ENCODE data around the gene PRKAG2.

The PRKAG2 gene

DNA sequence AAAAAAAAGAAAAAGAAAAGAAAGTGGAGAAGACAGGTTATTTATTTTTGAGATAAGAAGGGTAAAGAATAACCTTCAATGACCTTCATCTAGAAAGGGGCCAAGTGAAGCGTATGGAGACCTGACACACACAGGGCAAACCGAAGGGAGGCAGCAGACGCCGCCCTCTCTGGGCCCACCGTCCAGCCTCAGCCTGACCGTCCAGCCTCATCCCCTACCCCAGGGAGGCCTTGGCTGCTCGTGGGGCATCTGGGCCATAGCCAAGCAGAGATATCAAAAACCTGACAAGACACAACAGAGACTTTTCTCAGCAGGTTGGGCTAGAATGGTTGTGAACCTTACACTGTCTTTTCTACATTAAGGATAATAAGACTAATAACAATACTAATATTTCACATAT, 10.9 kb downstream of the PRKAG2 start:
- DNase-seq (ENCODE audit: low spot score), result no peak
- FAIRE-seq, result no peak

- DNase-seq (ENCODE audit: low spot score), result no peak
- no peak for FAIRE-seq
Observed at GRCh38 chr7:151865070-151865670, 11.7 kb downstream of the PRKAG2 start.

- DNase-seq (ENCODE audit: low spot score) (no peak), FAIRE-seq (no peak)
Observed at GRCh38 chr7:151864561-151864960, 12.4 kb downstream of the PRKAG2 start.

- DNase-seq (ENCODE audit: low spot score) (no peak), FAIRE-seq (no peak)
Observed at GRCh38 chr7:151864081-151864480, 12.8 kb downstream of the PRKAG2 start.

DNA sequence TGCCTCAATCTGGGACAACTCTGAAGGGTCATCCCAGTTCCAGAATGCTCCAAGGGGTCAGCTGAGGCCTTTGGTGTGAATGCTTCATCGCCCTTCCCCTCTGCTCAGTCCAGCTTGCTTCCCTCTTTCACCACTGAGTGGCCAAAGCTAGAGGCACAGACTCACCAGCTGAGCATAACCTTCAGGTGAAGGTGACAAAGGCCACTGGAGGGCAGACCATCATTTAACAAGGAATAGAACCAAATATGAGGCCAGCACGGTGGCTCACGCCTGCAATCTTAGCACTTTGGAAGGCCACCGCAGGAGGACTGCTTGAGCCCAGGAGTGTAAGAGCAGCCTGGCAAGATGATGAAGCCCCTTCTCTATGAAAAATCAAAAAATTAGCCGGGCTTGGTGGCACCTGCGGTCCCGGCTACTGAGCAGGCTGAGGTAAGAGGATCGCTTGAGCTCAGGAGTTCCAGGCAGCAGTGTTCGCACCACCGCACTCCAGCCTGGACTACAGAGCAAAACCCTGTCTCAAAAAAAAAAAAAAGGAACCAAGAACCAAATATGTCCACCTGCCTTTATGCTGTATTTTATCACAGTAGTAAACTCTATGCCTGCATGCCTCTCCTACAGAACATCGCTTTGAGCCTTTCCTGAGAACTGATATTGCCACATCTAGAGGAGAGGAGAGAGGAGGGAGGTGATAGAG, 13.4 kb downstream of the PRKAG2 start:
- DNase-seq (ENCODE audit: low spot score) (no peak), FAIRE-seq (no peak)

- DNase-seq (ENCODE audit: low spot score), result no peak
- FAIRE-seq, result no peak
Observed at GRCh38 chr7:151862606-151863381, 14.1 kb downstream of the PRKAG2 start.

DNA sequence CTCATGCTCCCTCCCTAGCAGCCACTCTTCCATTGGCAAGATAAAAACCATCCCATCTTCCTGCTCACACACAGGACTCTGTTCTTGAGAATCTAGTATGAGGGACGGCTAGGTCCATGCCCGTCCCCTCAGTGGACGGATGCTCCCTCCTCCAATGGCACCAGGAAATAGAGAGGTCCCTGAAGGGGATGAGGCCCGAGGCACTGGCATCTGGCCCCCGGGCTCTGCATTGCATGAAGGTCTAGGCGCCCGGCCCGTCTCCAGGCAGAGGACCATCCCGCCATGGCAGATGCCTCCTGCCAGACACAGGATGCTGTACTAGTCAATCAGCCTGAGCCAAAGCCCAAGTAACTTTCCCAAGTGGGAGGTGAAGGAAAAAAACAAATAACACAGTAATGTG, 15.0 kb downstream of the PRKAG2 start:
- FAIRE-seq (no peak), DNase-seq (ENCODE audit: low spot score) (no peak)

DNA sequence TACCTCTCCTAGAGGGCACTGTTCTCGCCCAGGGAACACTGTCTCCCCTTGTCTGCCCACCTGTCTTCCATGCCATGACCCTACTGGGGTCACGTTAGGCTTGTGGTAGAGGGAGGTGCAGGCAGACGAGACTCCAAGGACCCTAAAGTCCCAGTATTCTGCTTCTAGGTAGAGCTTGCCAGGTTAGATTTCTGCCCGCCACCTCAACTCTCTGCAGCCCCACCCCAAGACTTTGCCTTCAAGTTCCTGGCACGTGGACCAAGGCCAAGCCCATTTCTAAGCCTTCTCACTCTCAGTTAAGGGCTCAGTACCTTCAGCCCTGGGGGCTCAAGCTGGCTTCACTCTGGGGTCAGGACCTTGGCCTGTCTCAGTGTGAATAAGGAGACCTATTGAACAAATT, 16.1 kb downstream of the PRKAG2 start:
- DNase-seq (ENCODE audit: low spot score) (no peak), FAIRE-seq (no peak)

DNA sequence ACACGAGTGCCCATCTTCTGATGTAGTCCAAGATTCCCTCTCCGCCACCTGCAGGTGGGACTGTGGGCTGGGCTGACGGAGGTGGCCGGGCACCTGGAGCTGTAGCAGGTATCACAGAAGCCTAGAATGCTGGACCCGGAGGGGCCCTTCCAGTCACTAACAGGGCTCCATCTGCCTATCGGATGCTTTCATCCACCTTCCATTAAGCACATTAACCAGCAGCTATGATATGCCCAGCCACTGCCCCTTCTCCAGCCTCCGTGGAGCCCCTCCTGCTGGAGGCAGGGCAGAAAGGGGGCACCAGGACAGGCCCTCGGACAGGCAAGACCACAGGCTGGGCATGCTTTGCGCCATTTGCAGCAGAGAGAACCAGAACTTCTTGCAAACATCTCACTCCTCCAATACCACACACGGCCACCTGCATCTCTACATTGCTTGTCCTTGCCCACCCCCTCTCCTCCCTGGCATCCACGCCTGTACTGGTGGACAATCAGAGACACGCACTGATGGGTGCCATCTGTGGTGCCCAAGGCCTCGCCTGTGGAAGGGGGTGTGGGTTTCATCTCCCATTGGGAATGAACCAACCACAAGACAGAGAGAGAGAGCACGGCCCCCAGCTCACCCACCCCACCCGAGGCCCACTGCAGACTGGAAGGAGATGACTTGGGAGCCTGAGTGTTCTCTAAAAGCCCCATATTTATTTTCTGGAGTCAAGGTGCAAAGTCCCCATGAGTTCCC, 16.8 kb downstream of the PRKAG2 start:
- FAIRE-seq (no peak), DNase-seq (ENCODE audit: low spot score) (no peak)

DNA sequence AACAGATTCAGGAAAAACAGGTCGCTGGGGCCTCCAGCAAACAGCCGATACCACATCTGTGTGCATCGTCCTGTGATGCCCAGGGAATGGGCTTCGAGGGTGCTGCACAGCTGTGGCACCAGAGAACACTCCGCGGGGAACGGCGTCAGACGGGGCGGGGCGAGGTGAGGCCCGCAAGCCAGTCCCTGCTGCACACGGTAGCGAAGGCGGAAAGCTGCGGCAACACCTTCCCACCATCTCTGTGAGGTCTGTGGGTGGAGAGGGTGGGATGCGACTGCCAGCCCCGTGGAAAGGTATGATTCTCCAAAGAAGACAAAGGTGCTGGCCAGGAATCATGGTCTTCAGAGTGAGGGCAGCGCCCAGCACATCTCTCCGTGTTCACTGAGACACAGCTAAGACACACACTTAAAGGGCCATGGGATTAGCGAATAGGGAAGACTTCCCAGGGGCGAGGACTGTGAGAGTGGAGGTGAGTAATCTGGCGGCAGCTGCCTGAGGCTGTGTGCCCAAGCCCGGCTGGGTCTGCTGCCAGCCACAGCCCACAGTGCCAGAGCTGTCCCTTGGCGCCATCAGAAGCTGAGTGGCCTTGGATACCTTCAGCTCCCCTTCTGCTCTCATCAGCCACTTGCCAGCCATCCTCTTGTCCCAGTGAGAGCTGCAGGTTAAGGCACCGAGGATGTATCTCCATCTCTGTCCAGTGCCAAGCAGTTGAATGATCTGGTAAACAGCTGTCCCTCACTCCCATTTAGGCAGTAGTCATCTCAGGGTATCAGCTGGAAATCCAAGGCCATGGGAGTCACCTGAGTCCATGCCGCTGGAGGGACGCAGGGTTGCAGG, 17.6 kb downstream of the PRKAG2 start:
- DNase-seq (ENCODE audit: low spot score) (no peak), FAIRE-seq (no peak)

- no peak for FAIRE-seq
Observed at GRCh38 chr7:151858456-151858855, 18.5 kb downstream of the PRKAG2 start.

GRCh38 chr7:151857866-151858450, 19.0 kb downstream of the PRKAG2 start:
- FAIRE-seq (no peak), DNase-seq (ENCODE audit: low spot score) (no peak)

More at GRCh38 chr7:151858456-151858855, 18.5 kb downstream of the PRKAG2 start:
- DNase-seq (ENCODE audit: low spot score), result no peak

DNA sequence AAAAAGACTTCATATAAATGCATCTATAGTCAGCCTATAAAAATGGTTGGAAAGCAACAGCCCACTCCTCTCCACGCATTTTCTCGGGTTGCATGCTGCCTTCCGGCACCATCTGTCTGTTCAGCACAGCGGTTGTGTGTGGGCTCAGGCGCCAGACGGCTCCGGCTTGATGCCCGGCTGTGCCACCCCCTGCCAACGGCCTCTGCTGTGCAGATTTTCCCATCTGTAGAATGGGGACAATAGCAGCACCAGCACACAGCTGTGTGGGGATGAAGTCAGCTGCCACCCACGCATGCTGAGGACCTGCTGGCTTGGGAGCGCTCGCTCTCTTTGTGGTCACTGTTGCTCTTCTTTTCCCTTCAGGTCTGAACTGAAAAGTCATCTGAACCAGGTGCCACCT, 19.5 kb downstream of the PRKAG2 start:
- DNase-seq (ENCODE audit: low spot score) (no peak), FAIRE-seq (no peak)

DNA sequence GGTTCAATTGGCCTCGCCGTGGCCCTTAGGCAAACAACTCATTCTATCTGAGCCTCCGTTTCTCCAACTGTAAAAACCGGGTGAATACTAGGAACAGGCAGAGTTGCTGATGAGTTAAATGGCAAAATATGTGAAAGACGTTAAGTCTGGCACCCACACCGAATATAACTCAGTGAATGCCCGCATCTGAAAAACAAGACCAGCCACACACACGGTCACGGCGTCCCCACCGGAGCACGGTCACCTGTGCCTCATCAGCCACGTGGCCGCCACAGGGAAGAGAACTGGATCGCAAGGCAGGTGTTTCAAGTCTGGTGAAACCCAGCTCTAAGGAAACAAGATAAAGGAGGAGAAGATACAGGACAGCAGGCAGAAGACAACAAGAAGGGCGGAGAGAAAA, 20.4 kb downstream of the PRKAG2 start:
- DNase-seq (ENCODE audit: low spot score) (no peak), FAIRE-seq (no peak)

- no peak for FAIRE-seq
- DNase-seq (ENCODE audit: low spot score), result no peak
Observed at GRCh38 chr7:151856098-151856497, 20.8 kb downstream of the PRKAG2 start.

DNA sequence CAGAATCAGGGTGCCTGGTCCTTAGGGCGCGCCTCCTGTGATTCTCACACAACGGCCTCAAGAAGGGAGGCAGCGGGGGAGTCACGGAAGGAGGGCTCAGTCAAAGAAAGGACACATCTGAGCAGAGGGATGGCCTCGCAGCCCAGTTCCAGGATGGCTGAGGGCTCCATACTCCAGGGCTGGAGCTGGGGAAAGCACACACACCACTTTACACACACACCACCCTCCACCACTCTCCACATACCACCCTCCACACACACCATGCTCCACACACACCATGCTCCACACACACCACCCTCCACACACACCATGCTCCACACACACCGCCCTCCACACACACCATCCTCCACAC, 22.2 kb downstream of the PRKAG2 start:
- no peak for DNase-seq (ENCODE audit: low spot score)
- FAIRE-seq, result no peak

GRCh38 chr7:151853896-151854719, 22.8 kb downstream of the PRKAG2 start:
- FAIRE-seq, result no peak

GRCh38 chr7:151852486-151853396, 24.2 kb downstream of the PRKAG2 start:
- FAIRE-seq (no peak), DNase-seq (ENCODE audit: low spot score) (no peak)

More at GRCh38 chr7:151853896-151854719, 22.8 kb downstream of the PRKAG2 start:
- no peak for DNase-seq (ENCODE audit: low spot score)

GRCh38 chr7:151851782-151852181, 25.1 kb downstream of the PRKAG2 start:
- no peak for DNase-seq (ENCODE audit: low spot score)
- no peak for FAIRE-seq

All from RCC 7860 (cell line).